Sigmoid colon (tissue), 4 donors: ENCODE data around the gene PRUNE1.

Experiments
- EP300 ChIP-seq, 4 donors: sonication (generic); formaldehyde crosslinking; IDR thresholded peaks; one replicate each; pipeline ENCODE4 v1.6.1; 2017; ENCODE audit warnings: antibody characterized with exemption in 4 of 4
- POLR2A ChIP-seq, 2 donors: fragments of 450-650 bp; IDR thresholded peaks; one replicate each; pipeline ENCODE4 v1.6.1; 2016; ENCODE audit warnings: antibody characterized with exemption in 2 of 2, mild to moderate bottlenecking in 2 of 2, moderate library complexity in 2 of 2
- POLR2AphosphoS5 ChIP-seq, 4 donors: sonication (generic); formaldehyde crosslinking; IDR thresholded peaks; one replicate each; pipeline ENCODE4 v1.6.1; 2017; ENCODE audit warnings: antibody characterized with exemption in 4 of 4
- TF ChIP-seq, protein P1 (sequence below), 4 experiments: fragments of 450-650 bp in 3 of 4; fragments of 200-600 bp in 1 of 4; IDR thresholded peaks; one replicate each; pipeline ENCODE4 v1.5.1; 2016 to 2019; ENCODE audit warnings: antibody characterized with exemption in 4 of 4, mild to moderate bottlenecking in 3 of 4, moderate library complexity in 2 of 4

DNA sequence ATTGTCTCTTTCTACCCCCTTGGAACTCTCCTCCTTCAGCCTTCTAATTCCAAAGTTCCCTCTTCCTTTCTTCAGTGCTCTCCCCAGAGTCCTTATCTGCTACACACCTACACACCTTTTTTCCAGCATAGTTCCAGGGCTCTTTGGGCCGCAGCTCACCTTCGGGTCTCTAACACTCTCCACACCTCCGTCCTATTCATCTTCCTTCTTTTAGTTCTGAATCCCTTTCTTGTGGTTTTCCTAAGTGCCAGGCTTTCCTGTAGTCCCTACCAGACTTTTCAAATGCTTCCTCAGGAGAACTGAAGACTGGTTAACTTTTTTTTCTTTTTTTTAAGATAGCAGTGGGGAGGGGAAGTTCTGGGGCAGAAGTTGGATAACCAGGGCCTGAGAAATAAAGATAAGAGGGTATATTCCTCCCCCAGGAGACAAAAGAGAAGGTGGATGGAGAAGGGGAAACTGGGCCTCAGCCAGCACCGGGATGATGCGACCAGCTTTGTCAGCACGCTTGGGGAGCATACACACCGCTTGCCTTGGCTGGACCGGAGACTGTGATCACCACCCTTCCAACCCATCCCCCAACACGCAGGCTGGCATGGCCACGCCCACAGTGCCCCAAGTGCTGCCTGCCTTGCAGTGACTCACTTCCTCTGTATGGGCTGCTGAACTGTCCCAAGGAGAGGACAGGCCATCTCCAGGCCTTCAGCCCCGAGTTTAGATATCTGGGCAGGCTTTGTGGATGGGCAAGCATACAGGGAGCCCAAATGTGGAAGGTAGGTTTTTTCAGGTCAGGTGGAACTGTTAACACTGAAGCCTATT, 31.2 kb upstream of the PRUNE1 start:
- TF ChIP-seq, protein P1, sequence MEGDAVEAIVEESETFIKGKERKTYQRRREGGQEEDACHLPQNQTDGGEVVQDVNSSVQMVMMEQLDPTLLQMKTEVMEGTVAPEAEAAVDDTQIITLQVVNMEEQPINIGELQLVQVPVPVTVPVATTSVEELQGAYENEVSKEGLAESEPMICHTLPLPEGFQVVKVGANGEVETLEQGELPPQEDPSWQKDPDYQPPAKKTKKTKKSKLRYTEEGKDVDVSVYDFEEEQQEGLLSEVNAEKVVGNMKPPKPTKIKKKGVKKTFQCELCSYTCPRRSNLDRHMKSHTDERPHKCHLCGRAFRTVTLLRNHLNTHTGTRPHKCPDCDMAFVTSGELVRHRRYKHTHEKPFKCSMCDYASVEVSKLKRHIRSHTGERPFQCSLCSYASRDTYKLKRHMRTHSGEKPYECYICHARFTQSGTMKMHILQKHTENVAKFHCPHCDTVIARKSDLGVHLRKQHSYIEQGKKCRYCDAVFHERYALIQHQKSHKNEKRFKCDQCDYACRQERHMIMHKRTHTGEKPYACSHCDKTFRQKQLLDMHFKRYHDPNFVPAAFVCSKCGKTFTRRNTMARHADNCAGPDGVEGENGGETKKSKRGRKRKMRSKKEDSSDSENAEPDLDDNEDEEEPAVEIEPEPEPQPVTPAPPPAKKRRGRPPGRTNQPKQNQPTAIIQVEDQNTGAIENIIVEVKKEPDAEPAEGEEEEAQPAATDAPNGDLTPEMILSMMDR (IDR thresholded peaks at IDR 0.05) = no peak
- no peak for TF ChIP-seq EP300 (IDR thresholded peaks at IDR 0.05)
- TF ChIP-seq POLR2A (IDR thresholded peaks at IDR 0.05) = no peak
- peak in 3 of 4 donors; percentile 53 to 65 (median 55) for TF ChIP-seq POLR2AphosphoS5 (IDR thresholded peaks at IDR 0.05)
